PC-3 (cell line): ENCODE data around the gene RPS6KC1.

ENCODE experiments used
- EZH2 ChIP-seq: fragments of 300-600 bp; sonication (generic); IDR thresholded peaks from one replicate; pipeline ENCODE4 v1.6.1; 2017; ENCODE audit warnings: antibody characterized with exemption, mild to moderate bottlenecking, low read length; ENCODE audit not compliant: unreplicated experiment
- EZH2phosphoT487 ChIP-seq: fragments of 300-600 bp; sonication (generic); IDR thresholded peaks from 2 replicates; pipeline ENCODE4 v1.6.1; 2018; ENCODE audit warnings: mild to moderate bottlenecking, antibody characterized with exemption, low read length, borderline replicate concordance
- TF ChIP-seq, protein P1 (sequence below): fragments of 300-600 bp; sonication (generic); conservative IDR thresholded peaks from 2 replicates; pipeline ENCODE4 v1.5.1; 2017; ENCODE audit warnings: antibody characterized with exemption, low read depth, mild to moderate bottlenecking, low read length

DNA sequence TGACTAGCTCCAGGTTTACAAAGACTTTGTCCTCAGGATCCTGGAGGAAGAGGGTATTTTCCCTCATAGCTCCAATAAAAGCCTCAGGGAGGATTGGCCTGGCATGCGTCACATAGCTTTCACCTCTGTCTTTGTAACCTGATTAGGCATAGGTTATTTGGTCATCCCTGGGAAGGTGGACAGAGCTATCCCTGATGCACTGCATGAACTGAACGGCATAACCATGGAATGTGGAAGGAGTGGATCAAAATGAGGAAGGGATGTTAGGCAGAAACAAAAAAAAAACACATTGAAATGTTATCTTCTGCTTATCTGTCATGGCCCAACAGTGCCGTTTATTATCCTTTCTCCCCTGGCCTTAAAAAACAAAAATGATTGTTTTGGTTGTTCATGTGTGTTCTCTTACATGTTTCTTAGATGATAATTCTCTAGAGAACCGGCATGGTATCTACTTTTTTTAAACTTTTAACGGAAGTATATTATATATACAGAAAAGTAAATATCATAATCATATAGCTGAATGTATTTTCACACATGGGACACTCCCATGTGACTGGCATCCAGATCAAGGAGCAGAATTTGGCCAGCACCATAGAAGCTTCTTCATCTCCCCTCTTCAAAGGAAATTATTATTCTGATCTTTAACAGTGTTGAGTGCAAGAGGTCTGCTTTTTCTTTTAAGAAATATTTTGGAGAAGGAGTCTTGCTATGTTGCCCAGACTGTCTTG, 85.3 kb downstream of the RPS6KC1 start:
- TF ChIP-seq, protein P1, sequence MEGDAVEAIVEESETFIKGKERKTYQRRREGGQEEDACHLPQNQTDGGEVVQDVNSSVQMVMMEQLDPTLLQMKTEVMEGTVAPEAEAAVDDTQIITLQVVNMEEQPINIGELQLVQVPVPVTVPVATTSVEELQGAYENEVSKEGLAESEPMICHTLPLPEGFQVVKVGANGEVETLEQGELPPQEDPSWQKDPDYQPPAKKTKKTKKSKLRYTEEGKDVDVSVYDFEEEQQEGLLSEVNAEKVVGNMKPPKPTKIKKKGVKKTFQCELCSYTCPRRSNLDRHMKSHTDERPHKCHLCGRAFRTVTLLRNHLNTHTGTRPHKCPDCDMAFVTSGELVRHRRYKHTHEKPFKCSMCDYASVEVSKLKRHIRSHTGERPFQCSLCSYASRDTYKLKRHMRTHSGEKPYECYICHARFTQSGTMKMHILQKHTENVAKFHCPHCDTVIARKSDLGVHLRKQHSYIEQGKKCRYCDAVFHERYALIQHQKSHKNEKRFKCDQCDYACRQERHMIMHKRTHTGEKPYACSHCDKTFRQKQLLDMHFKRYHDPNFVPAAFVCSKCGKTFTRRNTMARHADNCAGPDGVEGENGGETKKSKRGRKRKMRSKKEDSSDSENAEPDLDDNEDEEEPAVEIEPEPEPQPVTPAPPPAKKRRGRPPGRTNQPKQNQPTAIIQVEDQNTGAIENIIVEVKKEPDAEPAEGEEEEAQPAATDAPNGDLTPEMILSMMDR: no peak
- TF ChIP-seq EZH2phosphoT487 (no peak), EZH2 (no peak)
